Keratinocyte (primary cell): ENCODE measurements around the gene LYZL2. TPM values are rescaled to one million over a fixed set of nuclear protein-coding genes. Genes with fewer than 3 reads are reported as not detected.
"Not testable (repeated sequence)": the region's sequence is repeated elsewhere in the genome, so short reads cannot be mapped to it uniquely, and the experiment has no call there.

Experiments
- DNase-seq: peaks from one replicate; pipeline ENCODE4 v3.0.0-alpha.2; 2011; ENCODE audit warnings: low read depth, missing footprints, low spot score
- FAIRE-seq: peaks from 2 replicates; lab custom pipeline; 2011; peaks lifted over from hg19 to GRCh38; lab: Jason Lieb, UNC
- H2AFZ ChIP-seq: 2 replicates; pipeline ENCODE4 v1.6.0; 2012; ENCODE audit warnings: low read length, control low read depth, inconsistent platforms; ENCODE audit not compliant: control insufficient read depth
- H3K27ac ChIP-seq: 2 replicates; pipeline ENCODE4 v1.5.1; 2011; ENCODE audit warnings: low read length; ENCODE audit not compliant: control insufficient read depth, insufficient read depth
- H3K27me3 ChIP-seq: 3 replicates; pipeline ENCODE4 v1.6.0; 2011; ENCODE audit warnings: low read length; ENCODE audit not compliant: control insufficient read depth, insufficient read depth; ENCODE audit errors: extremely low read depth
- H3K36me3 ChIP-seq, 2 experiments: 2 replicates in 1 of 2; 3 replicates in 1 of 2; pipeline ENCODE4 v1.5.1; 2011; ENCODE audit warnings: low read length in 2 of 2, mild to moderate bottlenecking in 1 of 2; ENCODE audit not compliant: control insufficient read depth in 2 of 2, insufficient read depth in 2 of 2; ENCODE audit errors: extremely low read depth in 1 of 2
- H3K4me1 ChIP-seq: 3 replicates; pipeline ENCODE4 v1.5.1; 2011; ENCODE audit warnings: low read length; ENCODE audit not compliant: control insufficient read depth, insufficient read depth; ENCODE audit errors: extremely low read depth
- H3K4me2 ChIP-seq: 3 replicates; pipeline ENCODE4 v1.6.0; 2011; ENCODE audit warnings: low read depth, low read length; ENCODE audit not compliant: control insufficient read depth, insufficient read depth; ENCODE audit errors: extremely low read depth
- H3K4me3 ChIP-seq, 3 experiments: fragments of 200-600 bp in 1 of 3; sonication (generic) in 1 of 3; 2 replicates in 2 of 3; 3 replicates in 1 of 3; pipeline ENCODE4 v1.5.1; 2011 to 2016; ENCODE audit warnings: low read length in 3 of 3, mild to moderate bottlenecking in 3 of 3, control low read depth in 2 of 3, inconsistent platforms in 1 of 3, low read depth in 1 of 3, mixed read lengths in 1 of 3, mixed run types in 1 of 3, moderate library complexity in 1 of 3; ENCODE audit not compliant: control insufficient read depth in 2 of 3, insufficient read depth in 2 of 3; ENCODE audit errors: extremely low read depth in 1 of 3
- H3K79me2 ChIP-seq: 2 replicates; pipeline ENCODE4 v1.6.0; 2012; ENCODE audit warnings: low read length; ENCODE audit not compliant: control insufficient read depth, insufficient read depth
- H3K9ac ChIP-seq: 3 replicates; pipeline ENCODE4 v1.6.0; 2011; ENCODE audit warnings: low read length; ENCODE audit not compliant: control insufficient read depth, insufficient read depth; ENCODE audit errors: extremely low read depth
- H3K9me1 ChIP-seq: 3 replicates; pipeline ENCODE4 v1.6.0; 2011; ENCODE audit warnings: low read length; ENCODE audit not compliant: control insufficient read depth, insufficient read depth; ENCODE audit errors: extremely low read depth
- H3K9me3 ChIP-seq: 2 replicates; pipeline ENCODE4 v1.5.1; 2012; ENCODE audit warnings: low read depth, low read length; ENCODE audit not compliant: control insufficient read depth
- H4K20me1 ChIP-seq: 3 replicates; pipeline ENCODE4 v1.6.0; 2011; ENCODE audit warnings: low read length; ENCODE audit not compliant: control insufficient read depth, insufficient read depth; ENCODE audit errors: extremely low read depth
- CTCF ChIP-seq, 3 experiments: IDR thresholded peaks in 1 of 3; conservative IDR thresholded peaks in 1 of 3; optimal IDR thresholded peaks in 1 of 3; 2 replicates in 2 of 3; 3 replicates in 1 of 3; pipeline versions ENCODE3 to v1.5.1; 2011; ENCODE audit warnings: low read length in 3 of 3, mild to moderate bottlenecking in 3 of 3, moderate library complexity in 2 of 3, control low read depth in 1 of 3, inconsistent platforms in 1 of 3; ENCODE audit not compliant: insufficient read depth in 2 of 3; ENCODE audit errors: extremely low read depth in 1 of 3
- EZH2 ChIP-seq: IDR thresholded peaks from one replicate; pipeline ENCODE4 v1.6.1; 2012; ENCODE audit warnings: inconsistent platforms, mild to moderate bottlenecking, low read length, moderate library complexity
- dilution Hi-C: fragments of 300-500 bp; cut with MboI; formaldehyde crosslinking; loops from one replicate; pipeline ENCODE4 v1.7.0; 2020; ENCODE audit warnings: low sequenced_read_pairs; ENCODE audit not compliant: extremely low pct_ligation_motif_present
- polyA plus RNA-seq, 5 experiments: library from polyadenylated mRNA; depleted of rRNA in 3 of 5; stranded (reverse) in 3 of 5; stranded (forward) in 1 of 5; unstranded in 1 of 5; fragments of >200 nt; gene quantifications; 1 replicate in 1 of 5; 2 replicates in 3 of 5; 3 replicates in 1 of 5; pipeline versions ENCODE4 v1.2.1 to v1.2.3, GENCODE V29; 2011 to 2012; ENCODE audit warnings: missing spikeins in 2 of 5, low read depth in 1 of 5, low replicate concordance in 1 of 5

LYZL2 gene
- polyA plus RNA-seq, 1 donor (not counting 4 experiments of a cell fraction or from before 2014, with no cell fraction given) = not detected

- Histone ChIP-seq H3K27me3 (no peaks in the 10 kb centered on the region), H3K79me2 (no peaks in the 10 kb centered on the region), H3K9ac (no peak overlapping the region), H3K4me1 (peaks cover 1% of the 10 kb centered on the region), H4K20me1 (no peaks in the 10 kb centered on the region), H3K4me2 (no peak overlapping the region), H3K9me1 (no peaks in the 10 kb centered on the region), H2AFZ (no peak overlapping the region), H3K27ac (no peak overlapping the region), H3K9me3 (no peaks in the 10 kb centered on the region), H3K36me3 (no peaks in the 10 kb centered on the region), H3K4me3 (no peak overlapping the region)
- TF ChIP-seq CTCF (optimal IDR thresholded peaks at IDR 0.05 in 1 of 3, IDR thresholded peaks at IDR 0.05 in 1 of 3, conservative IDR thresholded peaks at IDR 0.05 in 1 of 3; ENCODE audit: extremely low read depth in 1 of 3, insufficient read depth in 2 of 3, low read length in 3 of 3) (no peak), EZH2 (no peak)
- dilution Hi-C loops = no loop called here
- no peak for DNase-seq
- FAIRE-seq = no peak
Measured at GRCh38 chr10:30617070-30617469, 12.5 kb downstream of the LYZL2 start.

- H3K36me3 ChIP-seq, H2AFZ ChIP-seq, H4K20me1 ChIP-seq, H3K4me1 ChIP-seq, H3K27me3 ChIP-seq, H3K27ac ChIP-seq, H3K4me3 ChIP-seq, H3K9me1 ChIP-seq, H3K79me2 ChIP-seq, H3K9me3 ChIP-seq, H3K9ac ChIP-seq, FAIRE-seq, H3K4me2 ChIP-seq, DNase-seq, dilution Hi-C loops: not testable (repeated sequence)
Measured at GRCh38 chr10:30611041-30611440, 18.5 kb downstream of the LYZL2 start.

- Histone ChIP-seq H3K9ac (no peak overlapping the region), H3K36me3 (no peaks in the 10 kb centered on the region), H3K4me1 (peaks cover 6% of the 10 kb centered on the region), H3K9me3 (no peaks in the 10 kb centered on the region), H3K9me1 (no peaks in the 10 kb centered on the region), H3K4me2 (no peak overlapping the region), H2AFZ (no peak overlapping the region), H3K4me3 (no peak overlapping the region), H3K79me2 (no peaks in the 10 kb centered on the region), H3K27ac (no peak overlapping the region), H3K27me3 (no peaks in the 10 kb centered on the region), H4K20me1 (no peaks in the 10 kb centered on the region)
- no peak for TF ChIP-seq EZH2
- TF ChIP-seq CTCF (optimal IDR thresholded peaks at IDR 0.05 in 1 of 3, IDR thresholded peaks at IDR 0.05 in 1 of 3, conservative IDR thresholded peaks at IDR 0.05 in 1 of 3; ENCODE audit: extremely low read depth in 1 of 3, insufficient read depth in 2 of 3, low read length in 3 of 3) = no peak
- FAIRE-seq (no peak), DNase-seq (no peak)
- dilution Hi-C loops = no loop called here
Measured at GRCh38 chr10:30607814-30608213, 21.7 kb downstream of the LYZL2 start.
